ENCODE results near the gene SLC16A12.

Gene SLC16A12

DNA sequence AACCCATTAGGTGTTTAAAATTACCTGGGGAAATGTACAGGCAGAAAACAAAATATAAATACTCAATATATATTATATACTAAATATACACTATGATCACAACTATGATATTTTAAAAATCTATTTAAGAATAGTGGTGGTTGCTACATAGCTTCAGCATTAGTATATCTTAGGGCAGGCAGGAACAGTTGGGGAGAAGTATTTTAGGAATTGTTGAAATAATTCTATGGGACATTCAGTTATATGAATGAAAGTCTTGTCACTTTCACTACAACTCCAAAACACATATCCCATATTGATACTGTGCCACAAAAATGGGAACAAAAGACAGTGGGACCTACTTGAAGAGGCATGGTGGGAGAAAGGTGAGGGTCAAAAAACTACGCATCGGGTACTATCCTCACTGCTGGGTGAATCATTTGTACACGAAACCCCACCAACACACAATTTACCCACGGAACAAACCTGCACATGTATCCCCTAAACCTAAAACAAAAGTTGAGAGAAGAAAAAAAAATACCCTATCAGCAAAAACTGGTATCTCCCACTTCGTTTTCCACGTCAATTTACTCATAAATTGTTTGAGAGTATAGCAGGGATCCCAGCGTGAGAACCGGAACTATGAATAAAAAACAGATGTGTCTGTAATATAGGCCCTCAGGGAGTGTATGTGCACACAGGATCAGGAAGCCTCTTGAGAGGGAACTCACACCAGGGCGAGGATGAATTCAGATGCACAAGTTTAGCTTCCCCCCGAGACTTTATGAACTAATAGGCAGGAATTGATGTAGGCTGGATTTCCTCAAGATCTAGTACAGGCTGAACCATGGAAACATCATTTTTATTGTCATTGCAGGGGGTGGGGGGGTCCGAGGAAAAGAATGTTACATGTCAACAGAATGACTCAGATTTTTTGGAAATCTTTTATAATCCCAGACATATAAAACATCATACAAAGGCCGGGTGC, 16.2 kb downstream of the SLC16A12 start:
- ChIA-PET POLR2A (ENCODE audit: low non-redundant PET) (no interaction called here), CTCF (no interaction called here)
- no peak overlapping the region for H3K27ac ChIP-seq
- TF ChIP-seq, protein P1, sequence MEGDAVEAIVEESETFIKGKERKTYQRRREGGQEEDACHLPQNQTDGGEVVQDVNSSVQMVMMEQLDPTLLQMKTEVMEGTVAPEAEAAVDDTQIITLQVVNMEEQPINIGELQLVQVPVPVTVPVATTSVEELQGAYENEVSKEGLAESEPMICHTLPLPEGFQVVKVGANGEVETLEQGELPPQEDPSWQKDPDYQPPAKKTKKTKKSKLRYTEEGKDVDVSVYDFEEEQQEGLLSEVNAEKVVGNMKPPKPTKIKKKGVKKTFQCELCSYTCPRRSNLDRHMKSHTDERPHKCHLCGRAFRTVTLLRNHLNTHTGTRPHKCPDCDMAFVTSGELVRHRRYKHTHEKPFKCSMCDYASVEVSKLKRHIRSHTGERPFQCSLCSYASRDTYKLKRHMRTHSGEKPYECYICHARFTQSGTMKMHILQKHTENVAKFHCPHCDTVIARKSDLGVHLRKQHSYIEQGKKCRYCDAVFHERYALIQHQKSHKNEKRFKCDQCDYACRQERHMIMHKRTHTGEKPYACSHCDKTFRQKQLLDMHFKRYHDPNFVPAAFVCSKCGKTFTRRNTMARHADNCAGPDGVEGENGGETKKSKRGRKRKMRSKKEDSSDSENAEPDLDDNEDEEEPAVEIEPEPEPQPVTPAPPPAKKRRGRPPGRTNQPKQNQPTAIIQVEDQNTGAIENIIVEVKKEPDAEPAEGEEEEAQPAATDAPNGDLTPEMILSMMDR (conservative IDR thresholded peaks at IDR 0.05; ENCODE audit: low read depth) = no peak
- no peak for DNase-seq (ENCODE audit: low spot score)

DNA sequence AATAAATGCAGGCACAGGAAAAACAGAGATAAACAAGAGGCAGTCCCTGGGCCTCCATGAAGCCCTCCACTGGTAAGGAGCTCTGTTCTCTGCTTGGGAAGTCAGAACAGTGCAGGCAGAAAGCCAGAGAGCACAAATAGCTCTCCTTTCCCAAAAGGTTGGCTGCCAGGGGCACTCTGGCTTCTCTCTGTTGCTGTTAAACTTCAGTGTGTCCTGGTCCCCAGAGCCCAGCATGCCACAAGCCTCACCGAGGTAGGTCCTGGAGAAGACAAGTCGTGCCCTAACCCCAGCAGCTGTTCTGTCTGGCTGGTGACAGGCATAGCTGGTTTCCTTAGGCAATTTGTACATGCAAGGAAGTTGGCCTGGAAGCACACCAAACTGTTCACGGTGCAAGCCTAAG, 17.3 kb downstream of the SLC16A12 start:
- CTCF ChIA-PET = interaction anchor here (0.6 to 1.3 kb wide), 2 partner anchors 25 to 42 kb away, joined by 3 to 5 read pairs; no protein-coding TSS in a partner anchor
- H3K27ac ChIP-seq = no peak overlapping the region
- no peak for DNase-seq (ENCODE audit: low spot score)
- TF ChIP-seq, protein P1 (conservative IDR thresholded peaks at IDR 0.05; ENCODE audit: low read depth) = no peak
- POLR2A ChIA-PET (ENCODE audit: low non-redundant PET) = no interaction called here

DNA sequence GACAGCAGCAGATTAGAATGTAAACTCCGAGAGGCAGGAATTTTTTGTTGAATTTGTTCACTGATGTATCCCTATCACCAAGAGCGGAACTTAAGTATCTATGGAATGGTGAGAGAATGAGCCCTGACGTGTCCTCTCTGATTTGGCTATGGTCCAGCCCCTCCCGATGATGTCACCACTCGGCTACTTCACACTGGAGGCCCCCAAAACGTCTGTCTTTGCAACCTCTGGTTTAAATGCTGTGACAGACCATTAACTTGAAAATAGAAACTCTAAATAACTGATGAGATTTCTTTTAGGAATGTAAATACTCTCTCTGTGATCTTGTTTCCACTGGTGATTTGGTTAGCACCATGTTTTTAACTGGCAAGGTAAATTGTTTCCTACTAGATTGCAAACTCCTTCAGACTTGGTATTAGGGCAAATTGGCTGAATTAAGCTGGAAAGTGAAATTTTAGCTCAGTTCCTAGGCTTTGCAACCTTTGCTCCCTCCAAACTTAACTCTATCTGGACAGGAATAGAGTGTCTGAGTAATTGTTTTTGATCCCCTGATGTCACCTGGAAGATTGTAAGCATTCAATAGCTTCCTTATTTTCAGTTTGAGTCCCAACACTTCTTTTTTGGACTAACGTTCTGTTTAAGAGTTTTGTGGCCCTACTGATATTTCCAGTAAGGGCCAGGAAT, 19.1 kb downstream of the SLC16A12 start:
- ChIA-PET POLR2A (ENCODE audit: low non-redundant PET) (no interaction called here), CTCF (interaction anchor here (0.6 to 0.7 kb wide), 3 partner anchors 13 to 486 kb away, joined by 3 to 4 read pairs (median 3); no protein-coding TSS in a partner anchor)
- peak; percentile 91 for DNase-seq (ENCODE audit: low spot score)
- no peak overlapping the region for H3K27ac ChIP-seq
- TF ChIP-seq, protein P1 (conservative IDR thresholded peaks at IDR 0.05; ENCODE audit: low read depth) = no peak

DNA sequence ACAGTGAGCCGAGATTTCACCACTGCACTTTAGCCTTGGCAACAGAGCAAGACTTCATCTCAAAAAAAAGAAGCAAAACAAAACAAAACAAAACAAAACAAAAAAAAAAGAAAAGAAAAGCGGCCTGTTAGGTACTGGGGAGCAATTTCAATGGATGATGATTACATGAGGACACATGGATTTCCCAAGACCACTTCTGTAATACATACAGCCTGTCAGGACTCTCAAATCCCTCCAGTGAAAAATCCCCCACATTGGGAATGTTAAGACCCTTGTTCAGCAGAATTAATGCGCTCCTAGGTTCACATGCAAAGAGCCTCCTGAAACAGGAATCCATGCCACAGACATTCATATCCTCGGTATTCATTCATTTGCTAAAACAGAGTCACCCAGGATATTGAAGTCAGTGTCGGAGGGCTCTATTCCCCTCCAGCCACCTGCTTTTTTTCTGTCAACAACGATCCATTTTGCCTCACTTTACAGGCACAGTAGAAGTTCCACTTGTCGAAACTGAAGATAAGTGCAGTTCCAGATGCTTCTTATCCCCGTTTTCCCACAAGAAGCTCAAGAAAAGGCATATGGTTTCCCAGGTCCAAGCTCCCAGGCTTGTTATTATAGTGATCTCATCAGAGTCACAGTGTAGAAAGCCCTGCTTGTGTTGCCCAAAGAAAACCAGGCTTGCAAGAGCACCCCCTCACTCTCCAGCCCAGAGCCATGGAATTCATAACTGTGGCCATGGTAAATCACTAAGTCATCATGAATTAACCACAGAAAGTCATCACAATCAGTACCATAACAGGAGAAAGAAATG, 20.2 kb downstream of the SLC16A12 start:
- TF ChIP-seq, protein P1 (conservative IDR thresholded peaks at IDR 0.05; ENCODE audit: low read depth) = no peak
- DNase-seq (ENCODE audit: low spot score) = peak; percentile 48
- no peak overlapping the region; the same call in 1 of the 2 replicates for H3K27ac ChIP-seq
- CTCF ChIA-PET = interaction anchor here (0.6 kb wide), 2 partner anchors 12 to 485 kb away, joined by 3 read pairs; no protein-coding TSS in a partner anchor
- POLR2A ChIA-PET (ENCODE audit: low non-redundant PET) = no interaction called here

DNA sequence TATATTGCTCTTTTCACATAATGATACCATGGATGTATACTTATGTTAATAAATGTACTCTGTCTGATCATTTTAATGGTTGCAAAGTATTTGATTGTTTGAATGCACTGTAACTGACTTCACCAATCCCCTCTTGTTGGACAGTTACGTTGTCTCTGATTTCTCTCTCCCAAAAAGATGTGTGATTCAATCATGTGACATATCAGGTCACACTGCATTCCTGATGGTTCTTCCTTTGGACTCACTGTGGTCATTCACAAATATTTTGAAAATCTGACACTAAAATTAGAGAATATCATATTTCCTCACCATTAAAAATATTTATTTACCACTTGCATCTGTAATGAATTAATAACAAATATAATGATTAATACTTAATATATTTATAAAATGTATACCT, 22.2 kb downstream of the SLC16A12 start:
- ChIA-PET CTCF (no interaction called here), POLR2A (ENCODE audit: low non-redundant PET) (no interaction called here)
- TF ChIP-seq, protein P1 (conservative IDR thresholded peaks at IDR 0.05; ENCODE audit: low read depth) = no peak

More for the DNA sequence above, 22.2 kb downstream of the SLC16A12 start:
- no peak for DNase-seq (ENCODE audit: low spot score)
- H3K27ac ChIP-seq = no peak overlapping the region

Measured in RWPE1 (cell line).